ENCODE data around the gene TMEM86A.

Gene TMEM86A

DNA sequence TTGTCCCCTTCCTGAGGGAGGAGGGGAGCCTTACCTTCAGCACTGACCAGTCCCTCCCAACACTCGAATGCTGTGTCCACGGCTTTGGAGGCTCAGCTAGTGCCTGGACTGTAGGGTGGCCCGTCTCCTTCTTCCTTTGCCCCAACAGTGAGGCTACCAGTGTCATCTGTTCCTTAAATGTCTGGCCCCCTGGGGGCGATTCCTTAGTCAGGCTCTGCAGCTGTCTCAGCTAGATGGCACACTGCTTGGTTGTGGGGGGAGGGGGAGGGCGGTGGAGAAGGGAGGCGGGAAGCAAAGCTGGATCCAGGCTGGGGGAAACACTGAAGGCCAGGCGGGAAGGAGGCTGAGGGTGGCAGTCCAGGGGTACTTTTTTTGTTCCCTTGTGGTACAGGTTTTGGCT, 27.5 kb downstream of the TMEM86A start, which contains the start of gene IGSF22:
Gene IGSF22, minus strand, starts transcription at position 149 of the 400 bp plus-strand sequence. CDS start 1,952 bp downstream, outside the sequence.
- no peak for DNase-seq (ENCODE audit: low spot score)

DNA sequence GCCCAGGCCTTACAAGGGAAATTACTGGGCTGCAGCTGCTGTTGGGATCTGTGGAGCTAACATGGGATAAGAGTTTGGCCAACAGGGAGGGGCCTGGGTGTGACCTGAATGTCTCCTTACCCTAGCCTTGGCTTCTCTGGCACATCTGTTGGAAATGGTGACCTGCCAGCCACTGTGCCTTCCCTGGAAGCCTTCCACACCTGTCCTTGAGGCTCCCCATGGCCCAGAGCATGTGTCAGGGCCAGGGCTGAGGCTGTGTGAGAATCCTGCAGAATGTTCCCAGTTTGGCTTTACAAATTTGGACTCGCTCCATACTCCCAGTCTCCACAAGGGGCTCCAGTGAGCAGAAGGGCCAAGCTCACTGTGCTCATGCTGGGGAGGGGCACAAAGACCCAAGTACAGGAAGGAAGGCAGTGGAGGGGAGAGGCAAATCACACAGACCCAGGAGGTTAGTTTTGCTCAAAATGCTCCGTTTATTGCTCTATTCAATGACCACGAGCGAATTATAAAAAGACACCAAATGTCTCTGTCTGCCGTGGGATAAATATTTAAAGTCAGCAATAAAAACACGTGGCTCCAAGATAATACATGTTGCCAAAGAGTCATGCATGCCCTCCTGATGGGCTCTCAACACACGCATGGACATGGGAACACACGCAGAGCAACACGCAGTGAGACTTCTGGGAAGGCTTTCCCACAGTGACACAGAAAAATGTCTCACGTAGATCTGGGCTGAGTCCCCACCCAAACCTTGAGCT, 29.1 kb downstream of the TMEM86A start:
- peak; percentile 42 for DNase-seq (ENCODE audit: low spot score)

DNA sequence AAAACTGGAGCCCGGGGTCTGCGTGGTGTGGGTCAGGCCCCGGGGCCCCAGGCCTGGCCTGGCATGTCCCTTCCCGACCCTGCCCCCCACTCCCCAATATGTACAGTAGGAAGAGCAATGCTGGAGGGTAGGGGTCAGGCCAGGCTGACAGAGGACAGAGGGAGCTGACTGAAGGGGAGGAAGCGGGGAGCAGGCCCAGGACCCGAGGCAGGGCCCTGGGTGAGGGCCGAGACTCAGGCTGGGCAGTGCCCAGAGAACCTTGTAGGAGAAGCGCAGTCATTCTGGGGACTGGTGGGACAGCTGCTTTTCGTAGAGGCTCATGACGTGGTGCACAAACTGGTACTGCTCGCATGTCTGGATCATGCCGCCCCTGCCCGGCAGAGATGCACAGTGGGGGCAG, 30.1 kb downstream of the TMEM86A start:
- DNase-seq (ENCODE audit: low spot score) = no peak

- DNase-seq (ENCODE audit: low spot score) = no peak
These were observed 30.8 kb downstream of the TMEM86A start for GRCh38 chr11:18729426-18729825.

- DNase-seq (ENCODE audit: low spot score) = no peak
These were observed 31.4 kb downstream of the TMEM86A start for GRCh38 chr11:18730020-18730419.

- DNase-seq (ENCODE audit: low spot score) = no peak
These were observed 32.9 kb downstream of the TMEM86A start for GRCh38 chr11:18731441-18731840.

- DNase-seq (ENCODE audit: low spot score) = peak; percentile 64
These were observed 33.6 kb downstream of the TMEM86A start for GRCh38 chr11:18731949-18732821.

- DNase-seq (ENCODE audit: low spot score) = no peak
These were observed 34.6 kb downstream of the TMEM86A start for GRCh38 chr11:18733202-18733601.

DNA sequence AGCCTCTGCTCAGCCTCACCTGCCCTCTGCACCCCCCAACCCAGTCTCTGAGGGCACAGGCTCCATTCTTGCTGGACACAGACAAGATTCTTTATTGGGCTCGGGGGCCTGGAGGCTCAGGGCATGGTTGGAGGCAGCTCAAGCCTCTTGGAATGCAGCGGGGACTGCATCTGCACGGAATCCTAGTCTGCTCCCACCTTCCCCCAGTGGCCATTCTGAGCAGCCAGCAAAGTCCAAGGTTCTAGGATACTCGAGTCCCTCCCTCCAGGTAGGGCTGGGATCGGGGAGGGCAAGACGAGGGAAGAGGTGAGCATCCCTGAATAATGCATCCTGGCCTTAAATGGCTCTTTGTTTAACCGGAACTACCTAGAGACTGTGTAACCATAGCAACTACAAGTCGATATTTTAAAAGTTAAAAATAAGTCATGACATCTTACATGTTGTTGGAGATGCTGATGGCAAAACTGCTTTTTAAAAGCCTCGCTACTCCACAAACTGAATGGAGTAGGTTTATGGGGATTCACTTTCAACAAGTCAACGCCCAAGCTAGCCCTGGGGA, 38.1 kb downstream of the TMEM86A start:
- no peak for DNase-seq (ENCODE audit: low spot score)

GRCh38 chr11:18737642-18738041, 39.1 kb downstream of the TMEM86A start:
- DNase-seq (ENCODE audit: low spot score) = no peak

DNA sequence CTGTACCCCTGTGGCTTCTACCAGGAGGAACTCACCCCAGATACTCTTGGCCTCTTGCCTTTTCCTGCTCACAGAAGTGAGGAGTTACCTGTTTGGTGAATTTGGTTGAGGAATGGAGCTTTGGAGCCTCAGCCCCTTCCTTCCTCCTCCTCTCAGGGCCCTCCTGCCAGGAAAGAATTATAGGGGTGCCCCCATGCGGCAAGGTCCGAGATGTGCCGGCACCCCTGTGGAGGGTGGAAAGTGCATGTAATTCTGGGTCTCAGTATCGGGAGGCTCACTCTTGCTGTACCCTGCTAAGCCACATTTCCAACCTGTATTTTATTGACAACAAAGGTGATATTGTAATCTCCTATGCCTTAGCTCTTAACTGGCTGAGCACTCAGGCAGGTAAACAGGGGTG, 41.1 kb downstream of the TMEM86A start:
- DNase-seq (ENCODE audit: low spot score) = no peak

DNA sequence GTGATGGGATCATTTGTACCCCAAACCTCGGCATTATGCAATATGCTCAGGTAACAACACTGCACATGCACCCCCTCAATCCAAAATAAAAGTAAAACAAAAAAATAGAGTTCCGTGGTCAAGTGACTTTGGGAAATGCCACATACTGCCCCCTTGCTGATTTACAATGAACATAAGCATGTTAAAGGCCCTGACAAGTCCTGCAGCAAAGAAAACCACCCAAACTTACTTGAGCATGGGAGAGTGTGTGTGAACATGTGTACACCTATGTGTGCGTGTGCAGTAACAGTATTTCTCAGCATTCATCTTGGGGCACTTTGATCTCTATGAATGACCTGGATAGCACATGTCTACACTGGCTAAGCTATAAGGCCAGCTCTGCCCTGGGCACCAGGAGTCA, 43.2 kb downstream of the TMEM86A start:
- no peak for DNase-seq (ENCODE audit: low spot score)

DNA sequence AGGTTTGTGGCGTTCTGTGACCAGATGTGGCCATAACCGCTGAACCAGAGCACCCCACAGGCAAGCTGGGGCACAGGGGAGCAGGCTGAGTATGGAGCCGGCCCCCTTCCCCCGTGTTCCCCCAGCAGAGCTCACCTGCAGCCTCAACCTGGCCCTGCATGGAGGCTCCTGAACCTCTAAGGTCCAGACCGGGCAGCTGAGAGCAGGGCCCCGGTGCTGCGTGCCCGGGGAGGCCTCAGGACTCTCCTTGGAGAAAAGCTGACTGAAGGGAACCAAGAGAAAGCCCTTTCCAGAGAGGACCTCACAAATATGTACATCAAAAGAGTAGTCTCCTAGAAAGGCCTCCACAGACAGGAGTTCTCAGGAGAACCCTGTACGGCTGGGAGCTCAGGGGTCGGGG, 44.8 kb downstream of the TMEM86A start:
- DNase-seq (ENCODE audit: low spot score) = no peak

DNA sequence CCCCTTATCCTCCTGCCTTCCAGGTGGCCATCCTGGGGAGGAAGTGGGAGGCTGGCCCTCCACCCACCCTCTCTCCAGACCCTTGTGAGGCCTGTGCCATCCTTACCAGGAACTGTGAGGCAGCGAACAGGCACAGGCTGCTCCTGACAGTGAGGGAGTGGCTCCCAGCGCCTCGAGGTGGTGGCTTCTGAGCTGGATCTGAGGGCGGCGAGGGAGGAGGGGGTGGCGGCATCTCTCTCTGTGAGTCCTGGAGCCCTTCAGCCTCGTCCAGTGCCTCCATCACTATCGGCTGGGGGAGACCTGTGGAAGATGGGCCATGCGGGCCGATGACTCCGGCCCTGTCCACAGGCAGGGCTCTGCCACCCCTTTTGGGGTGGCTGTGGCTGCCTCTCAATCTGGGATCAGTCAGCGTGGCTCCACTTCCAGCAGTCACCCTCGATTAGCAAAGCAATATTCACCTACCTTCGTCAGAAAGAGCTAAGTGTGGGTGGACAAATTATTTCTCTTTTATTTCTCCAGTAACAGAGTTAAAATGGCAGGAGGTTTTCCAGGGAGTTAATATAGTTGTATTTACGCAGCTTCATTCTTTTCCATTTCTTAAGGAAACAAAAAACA, 45.4 kb downstream of the TMEM86A start:
- DNase-seq (ENCODE audit: low spot score) = no peak

- no peak for DNase-seq (ENCODE audit: low spot score)
These were observed 46.7 kb downstream of the TMEM86A start for GRCh38 chr11:18745251-18745650.

GRCh38 chr11:18748766-18749365, 50.3 kb downstream of the TMEM86A start:
- DNase-seq (ENCODE audit: low spot score) = no peak

GRCh38 chr11:18749681-18750319, 51.2 kb downstream of the TMEM86A start:
- no peak for DNase-seq (ENCODE audit: low spot score)

DNA sequence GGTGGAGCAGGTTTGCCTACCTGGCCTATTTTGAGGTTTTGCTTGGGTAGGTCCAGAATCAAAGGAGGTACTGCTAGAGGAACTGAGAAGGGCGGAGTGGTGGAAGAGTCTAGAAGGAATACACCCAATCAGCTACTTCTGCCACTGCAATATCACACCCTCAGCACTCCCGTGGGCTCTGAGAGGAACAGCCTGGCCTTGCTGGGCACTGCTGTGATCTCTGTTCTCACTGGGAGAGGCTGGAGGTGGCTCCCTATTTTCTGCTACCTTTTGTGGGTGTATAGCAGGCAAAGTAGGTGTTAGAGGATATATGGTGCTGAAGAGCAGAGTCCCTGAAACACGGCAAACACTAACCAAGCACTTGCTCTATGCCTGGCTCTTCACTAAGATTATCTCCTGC, 52.4 kb downstream of the TMEM86A start:
- DNase-seq (ENCODE audit: low spot score) = no peak

DNA sequence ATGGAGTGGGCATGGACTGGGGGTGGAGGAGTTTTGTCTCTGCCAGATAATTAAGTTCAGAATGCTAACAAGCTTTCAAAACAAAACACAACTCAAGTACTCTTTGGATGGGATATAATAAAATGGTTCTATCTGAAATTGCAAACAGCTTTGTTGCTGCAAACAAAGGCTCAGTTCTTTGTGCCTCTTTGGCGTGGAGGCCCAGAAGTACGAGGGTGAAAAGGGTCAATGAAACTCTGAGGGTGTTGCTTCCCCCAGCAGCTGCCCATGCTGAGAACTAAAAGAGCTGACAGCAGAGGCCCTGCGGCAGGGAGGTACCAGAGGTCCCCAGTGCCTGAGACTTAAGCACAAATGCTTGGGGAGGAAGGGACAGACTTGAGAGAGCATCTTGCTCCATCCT, 53.9 kb downstream of the TMEM86A start:
- no peak for DNase-seq (ENCODE audit: low spot score)

DNA sequence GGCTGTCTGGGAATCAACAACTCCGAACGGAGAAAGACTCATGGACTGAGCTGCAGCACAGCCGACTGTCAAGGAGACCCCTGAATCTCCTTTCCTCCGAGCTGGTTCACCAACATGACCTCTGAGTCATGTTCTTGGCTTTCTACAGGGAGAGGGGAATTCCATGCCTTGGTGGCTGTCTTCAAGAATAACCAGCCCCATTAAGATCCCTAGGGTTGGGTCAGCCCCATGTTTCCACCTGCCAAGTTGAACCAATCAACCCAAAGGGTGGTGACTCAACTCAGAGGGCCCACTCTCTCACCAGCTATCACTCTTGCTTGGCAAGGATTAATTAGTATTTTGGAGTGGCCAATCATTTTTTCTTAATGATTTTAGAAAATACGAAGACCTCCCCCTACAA, 55.7 kb downstream of the TMEM86A start:
- DNase-seq (ENCODE audit: low spot score) = no peak

Measured in activated CD4-positive, alpha-beta T cell treated with anti-CD3 and anti-CD28 coated beads, Interleukin-2, Interleukin-4, amounts not matched to agents 100 ng/mL and 50 ng/mL, durations not matched to agents 16 hours and 8 hours (primary cell).